GM13976 (cell line): ENCODE measurements around the gene TRIM27.
"Not testable (repeated sequence)": the region's sequence is repeated elsewhere in the genome, so short reads cannot be mapped to it uniquely, and the experiment has no call there.

ENCODE experiments used
- DNase-seq: peaks from one replicate; pipeline ENCODE4 v3.0.0; 2012; ENCODE audit warnings: low spot score
- CTCF ChIP-seq: IDR thresholded peaks from 2 replicates; pipeline ENCODE4 v1.5.1; 2012; ENCODE audit warnings: borderline replicate concordance, mild to moderate bottlenecking; ENCODE audit not compliant: insufficient read depth; ENCODE audit errors: extremely low read depth, missing control alignments, control extremely low read depth
- in situ Hi-C: fragments of 300-500 bp; cut with MboI; formaldehyde crosslinking; loops from one replicate; pipeline ENCODE4 v1.12.0; 2022; ENCODE audit warnings: low sequenced_read_pairs, mixed read lengths, inconsistent platforms; ENCODE audit not compliant: unreplicated experiment

The TRIM27 gene

GRCh38 chr6:28884423-28885131, 39.2 kb downstream of the TRIM27 start:
- no peak for TF ChIP-seq CTCF
- DNase-seq: no peak
- in situ Hi-C loops: no loop called here

DNA sequence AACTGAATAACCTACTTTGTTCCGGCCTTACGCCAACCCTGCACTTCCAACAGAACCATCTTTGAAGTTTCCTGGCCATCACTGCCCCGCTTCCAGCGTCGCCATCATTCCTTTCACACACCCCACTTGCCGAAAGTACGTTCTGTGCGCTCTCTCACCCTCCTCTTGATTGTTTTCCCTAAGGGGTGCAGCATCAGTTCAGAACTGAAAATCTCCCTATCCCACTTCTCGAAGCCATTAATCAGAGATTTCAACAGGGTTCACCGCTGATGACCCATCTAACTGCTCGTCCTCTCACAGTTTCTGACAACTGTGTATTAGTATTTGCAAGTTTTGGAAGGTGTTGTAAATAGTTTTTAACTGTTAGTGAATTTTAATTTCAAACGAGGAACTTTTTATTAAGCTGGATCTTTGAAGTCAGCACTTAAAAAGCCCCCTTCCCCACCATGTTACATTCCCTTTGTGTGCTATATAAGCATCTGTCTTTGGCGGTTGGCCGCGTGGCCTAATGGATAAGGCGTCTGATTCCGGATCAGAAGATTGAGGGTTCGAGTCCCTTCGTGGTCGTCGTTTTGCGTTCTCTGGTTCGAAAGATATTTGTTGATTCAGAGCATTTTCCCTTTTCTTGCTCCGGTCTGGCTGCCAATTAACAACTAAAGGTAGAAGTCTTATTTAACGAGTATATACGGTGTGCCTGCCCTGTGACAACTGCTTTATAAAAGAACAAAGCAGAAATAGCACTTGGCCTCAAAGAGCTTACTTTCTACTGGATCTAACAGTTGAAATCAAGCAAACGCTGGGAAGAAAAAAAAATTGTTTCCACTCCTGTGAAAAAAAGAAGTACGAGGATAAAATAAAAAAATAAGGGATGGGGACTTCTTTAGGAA, 42.6 kb downstream of the TRIM27 start:
- TF ChIP-seq CTCF: no peak
- in situ Hi-C loops: no loop called here
- peak; percentile 53 for DNase-seq

GRCh38 chr6:28880519-28880893, 43.3 kb downstream of the TRIM27 start:
- no peak for DNase-seq
- TF ChIP-seq CTCF: no peak
- in situ Hi-C loops: no loop called here

DNA sequence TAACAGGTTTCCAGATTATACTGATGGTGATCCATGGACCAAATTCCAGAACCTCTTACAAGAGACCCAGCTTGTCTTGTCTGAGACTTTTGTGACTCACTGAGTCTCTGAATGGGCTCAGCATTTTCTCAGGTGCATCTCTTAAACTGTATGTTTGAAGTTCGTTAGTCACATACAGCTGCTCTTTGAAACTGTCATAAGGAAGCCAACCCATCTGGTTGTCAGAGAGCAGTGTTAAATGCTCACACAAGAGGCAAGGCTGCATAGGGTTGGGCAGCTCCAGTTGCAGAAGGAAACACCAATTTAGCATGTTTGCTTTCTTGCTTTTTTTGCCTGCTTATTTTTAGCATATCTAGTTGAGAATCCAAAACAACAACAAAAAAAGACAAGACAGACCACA, 47.1 kb downstream of the TRIM27 start:
- DNase-seq: no peak
- in situ Hi-C loops: no loop called here
- no peak for TF ChIP-seq CTCF

- no peak for DNase-seq
- in situ Hi-C loops: no loop called here
These were observed 48.5 kb downstream of the TRIM27 start for GRCh38 chr6:28875191-28875747.

DNA sequence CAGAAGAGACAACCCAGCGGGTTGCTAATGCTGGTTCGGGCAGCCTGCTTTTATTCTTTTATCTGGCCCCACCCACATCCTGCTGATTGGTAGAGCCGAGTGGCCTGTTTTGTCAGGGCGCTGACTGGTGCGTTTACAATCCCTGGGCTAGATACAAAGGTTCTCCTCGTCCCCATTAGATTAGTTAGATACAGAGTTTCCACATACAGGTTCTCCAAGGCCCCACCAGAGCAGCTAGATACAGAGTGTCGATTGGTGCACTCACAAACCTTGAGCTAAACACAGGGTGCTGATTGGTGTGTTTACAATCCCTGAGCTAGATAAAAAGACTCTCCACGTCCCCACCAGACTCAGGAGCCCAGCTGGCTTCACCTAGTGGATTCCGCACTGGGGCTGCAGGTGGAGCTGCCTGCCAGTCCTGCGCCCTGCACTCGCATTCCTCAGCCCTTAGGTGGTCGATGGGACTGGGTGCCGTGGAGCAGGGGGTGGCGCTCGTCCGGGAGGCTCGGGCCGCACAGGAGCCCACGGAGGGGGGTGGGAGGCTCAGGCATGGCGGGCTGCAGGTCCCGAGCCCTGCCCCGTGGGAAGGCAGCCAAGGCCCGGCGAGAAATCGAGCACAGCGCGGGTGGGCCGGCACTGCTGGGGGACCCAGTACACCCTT, 51.5 kb downstream of the TRIM27 start:
- in situ Hi-C loops, DNase-seq: not testable (repeated sequence)

More at GRCh38 chr6:28875191-28875747, 48.5 kb downstream of the TRIM27 start:
- no peak for TF ChIP-seq CTCF
